Lung (tissue), 5 donors: Measurements from ENCODE around the gene ENSA. TPM values are rescaled to one million over a fixed set of nuclear protein-coding genes. Genes with fewer than 3 reads are reported as not detected.

ENCODE experiments used
- polyA plus RNA-seq, 2 donors: library from polyadenylated mRNA; stranded (reverse); fragments of 200-250 nt; gene quantifications; one replicate each; pipeline ENCODE4 v1.2.1, GENCODE V29; 2013
- small RNA-seq: library from RNA; depleted of rRNA; stranded (forward); fragments of <200 nt; gene quantifications from one replicate; pipeline ENCODE3, GENCODE V24; 2014; ENCODE audit warnings: low replicate concordance
- total RNA-seq, 2 donors: library from RNA; depleted of rRNA in 1 of 2; stranded (reverse); fragments of >200 nt in 1 of 2; gene quantifications; one replicate each; pipeline ENCODE4 v1.2.1, GENCODE V29; 2014 to 2021
- donor health status: Bipolar disorder and iron deficiency.
- donor health status: healthy.
- donor health status: DM: yes; HTN: yes; CAD: no.

ENSA gene
- total and polyA plus RNA-seq, 4 donors: 133 to 245 (median 158) TPM

Small RNA genes within 50 kb of the gene (small RNA-seq; reads per million reads assigned to genes)
- gene RF00015 (not detected), gene RF00561 (not detected)

Other genes with a start within 250 kb of the ENSA start
- 10 to 100 TPM; 15.2 to 20.5 TPM for gene TARS2, start 142.2 kb downstream of the ENSA start, total RNA-seq
- 10 to 100 TPM; 14.3 to 14.5 TPM for gene TARS2, start 142.2 kb downstream of the ENSA start, polyA plus RNA-seq
- 10 to 100 TPM in 1 of 2 donors, 1 to 10 TPM in 1; 1.2 to 20.0 TPM for gene ECM1, start 121.5 kb downstream of the ENSA start, total RNA-seq
- gene ECM1, start 121.5 kb downstream of the ENSA start, polyA plus RNA-seq: 10 to 100 TPM in 1 of 2 donors, 1 to 10 TPM in 1; 9.0 to 12.3 TPM
- not detected for gene FALEC, start 113.9 kb downstream of the ENSA start, total RNA-seq
- under 1 TPM in 1 of 2 donors, not detected in 1; 0.09 TPM for gene FALEC, start 113.9 kb downstream of the ENSA start, polyA plus RNA-seq
- gene ADAMTSL4, start 80.2 kb downstream of the ENSA start, total RNA-seq: 100 to 1,000 TPM in 1 of 2 donors, 10 to 100 TPM in 1; 23.2 to 104 TPM
- 10 to 100 TPM; 36.4 to 59.5 TPM for gene ADAMTSL4, start 80.2 kb downstream of the ENSA start, polyA plus RNA-seq
- gene MCL1, start 50.0 kb downstream of the ENSA start, total RNA-seq: 100 to 1,000 TPM; 293 to 336 TPM
- gene MCL1, start 50.0 kb downstream of the ENSA start, polyA plus RNA-seq: 100 to 1,000 TPM; 109 to 307 TPM
- 10 to 100 TPM; 26.1 to 37.2 TPM for gene GOLPH3L, start 67.5 kb upstream of the ENSA start, total RNA-seq
- gene GOLPH3L, start 67.5 kb upstream of the ENSA start, polyA plus RNA-seq: 10 to 100 TPM; 13.8 to 14.4 TPM
- gene HORMAD1, start 91.3 kb upstream of the ENSA start, total RNA-seq: 1 to 10 TPM in 1 of 2 donors, under 1 TPM in 1; 0.77 to 1.2 TPM
- under 1 TPM; 0.17 to 0.26 TPM for gene HORMAD1, start 91.3 kb upstream of the ENSA start, polyA plus RNA-seq
- gene CTSS, start 136.2 kb upstream of the ENSA start, total RNA-seq: 100 to 1,000 TPM; 244 to 293 TPM
- gene CTSS, start 136.2 kb upstream of the ENSA start, polyA plus RNA-seq: 100 to 1,000 TPM in 1 of 2 donors, 10 to 100 TPM in 1; 79.2 to 516 TPM
- gene CTSK, start 178.6 kb upstream of the ENSA start, total RNA-seq: 10 to 100 TPM; 11.1 to 25.7 TPM
- gene CTSK, start 178.6 kb upstream of the ENSA start, polyA plus RNA-seq: 10 to 100 TPM in 1 of 2 donors, 1 to 10 TPM in 1; 5.2 to 17.5 TPM
- gene ARNT, start 247.0 kb upstream of the ENSA start, total RNA-seq: 100 to 1,000 TPM in 1 of 2 donors, 10 to 100 TPM in 1; 41.4 to 102 TPM
- 10 to 100 TPM; 15.0 to 20.9 TPM for gene ARNT, start 247.0 kb upstream of the ENSA start, polyA plus RNA-seq